IMR-90 (cell line): ENCODE data around the gene PODXL2. TPM values are rescaled to one million over a fixed set of nuclear protein-coding genes. Genes with fewer than 3 reads are reported as not detected.

Experiments used
- ATAC-seq: fragments of 200-7000 bp; cut with Tn5 transposase; 2 replicates; pipeline ENCODE4 v1.9.1; 2020; ENCODE audit warnings: low read depth, mild to moderate bottlenecking, moderate library complexity
- BruUV-seq: library from RNA; stranded (reverse); fragments of 400-500 nt; replicated peaks from 2 replicates; lab custom pipeline; 2021; lab: Mats Ljungman, UMichigan
- CTCF ChIA-PET: fragments of 300-600 bp; formaldehyde crosslinking; extraction: SDS; loops from one replicate; lab custom pipeline; 2021; ENCODE audit warnings: antibody characterized with exemption; lab: Yijun Ruan, JAX
- POLR2A ChIA-PET: fragments of 300-600 bp; sonication (Branson Sonifier 250); formaldehyde crosslinking; loops from one replicate; lab custom pipeline; 2022; ENCODE audit warnings: antibody characterized with exemption; ENCODE audit not compliant: unreplicated experiment; lab: Charles Lee
- DNase-seq: peaks from one replicate; pipeline ENCODE4 v3.0.0; 2013
- H2AFZ ChIP-seq: replicated peaks from 2 replicates; pipeline ENCODE3; 2013; ENCODE audit warnings: low read length, mild to moderate bottlenecking; ENCODE audit not compliant: poor library complexity
- H2AK5ac ChIP-seq: 2 replicates; pipeline ENCODE4 v1.6.1; 2013; ENCODE audit warnings: low read depth, low read length, inconsistent platforms
- H2AK9ac ChIP-seq: replicated peaks from 2 replicates; pipeline ENCODE3; 2013; ENCODE audit warnings: mild to moderate bottlenecking, low read depth, low read length, moderate library complexity; ENCODE audit not compliant: poor library complexity
- H2BK120ac ChIP-seq: 2 replicates; pipeline ENCODE4 v1.6.1; 2013; ENCODE audit warnings: low read depth, low read length, inconsistent platforms
- H2BK15ac ChIP-seq: 3 replicates; pipeline ENCODE4 v1.6.1; 2013; ENCODE audit warnings: low read depth, low read length, inconsistent platforms
- H2BK20ac ChIP-seq: 2 replicates; pipeline ENCODE4 v1.6.1; 2013; ENCODE audit warnings: low read depth, mild to moderate bottlenecking, inconsistent platforms, low read length, moderate library complexity
- H2BK5ac ChIP-seq: 2 replicates; pipeline ENCODE4 v1.6.1; 2013; ENCODE audit warnings: mild to moderate bottlenecking, low read depth, low read length, inconsistent platforms; ENCODE audit not compliant: poor library complexity, severe bottlenecking
- H3K14ac ChIP-seq: replicated peaks from 2 replicates; pipeline ENCODE4 v1.6.1; 2013; ENCODE audit warnings: low read depth, low read length, inconsistent platforms
- H3K18ac ChIP-seq: 2 replicates; pipeline ENCODE4 v1.6.1; 2013; ENCODE audit warnings: low read depth, low read length, control low read depth
- H3K23ac ChIP-seq: 2 replicates; pipeline ENCODE4 v1.6.1; 2013; ENCODE audit warnings: low read depth, low read length, inconsistent platforms
- H3K27ac ChIP-seq: 2 replicates; pipeline ENCODE4 v1.5.1; 2013; ENCODE audit warnings: mild to moderate bottlenecking, control low read depth, low read length; ENCODE audit not compliant: insufficient read depth
- H3K27me3 ChIP-seq: 2 replicates; pipeline ENCODE4 v1.6.1; 2013; ENCODE audit warnings: low read length; ENCODE audit not compliant: control insufficient read depth, insufficient read depth
- H3K36me3 ChIP-seq: 2 replicates; pipeline ENCODE4 v1.6.1; 2013; ENCODE audit warnings: low read length, mixed read lengths; ENCODE audit not compliant: control insufficient read depth, insufficient read depth
- H3K4ac ChIP-seq: 2 replicates; pipeline ENCODE4 v1.6.1; 2013; ENCODE audit warnings: low read depth, low read length, inconsistent platforms
- H3K4me1 ChIP-seq: 2 replicates; pipeline ENCODE4 v1.6.1; 2013; ENCODE audit warnings: low read length, mixed read lengths; ENCODE audit not compliant: control insufficient read depth, insufficient read depth
- H3K4me2 ChIP-seq: 2 replicates; pipeline ENCODE4 v1.6.1; 2013; ENCODE audit warnings: low read depth, mild to moderate bottlenecking, control low read depth, low read length, moderate library complexity
- H3K4me3 ChIP-seq: 2 replicates; pipeline ENCODE4 v1.5.1; 2013; ENCODE audit warnings: low read depth, mild to moderate bottlenecking, control low read depth, low read length, moderate library complexity; ENCODE audit not compliant: insufficient read depth
- H3K56ac ChIP-seq: 2 replicates; pipeline ENCODE4 v1.6.1; 2013; ENCODE audit warnings: low read length, inconsistent platforms; ENCODE audit not compliant: insufficient read depth; ENCODE audit errors: extremely low read depth
- H3K79me1 ChIP-seq, 2 experiments: 2 replicates each; pipeline ENCODE4 v1.6.1; 2013; ENCODE audit warnings: low read length in 2 of 2, inconsistent platforms in 1 of 2, low read depth in 1 of 2
- H3K9ac ChIP-seq: 2 replicates; pipeline ENCODE4 v1.6.1; 2013; ENCODE audit warnings: low read depth, low read length, control low read depth
- H3K9me1 ChIP-seq: 2 replicates; pipeline ENCODE4 v1.6.1; 2013; ENCODE audit warnings: low read length, inconsistent platforms; ENCODE audit not compliant: insufficient read depth
- H3K9me3 ChIP-seq: 2 replicates; pipeline ENCODE4 v1.6.1; 2013; ENCODE audit warnings: low read length; ENCODE audit not compliant: control insufficient read depth, insufficient read depth
- H4K20me1 ChIP-seq: 2 replicates; pipeline ENCODE4 v1.6.1; 2013; ENCODE audit warnings: low read length, inconsistent platforms; ENCODE audit not compliant: insufficient read depth
- H4K5ac ChIP-seq: 2 replicates; pipeline ENCODE4 v1.6.1; 2013; ENCODE audit warnings: mild to moderate bottlenecking, low read depth, low read length, control low read depth
- H4K8ac ChIP-seq, 2 experiments: 2 replicates each; pipeline ENCODE4 v1.6.1; 2013; ENCODE audit warnings: low read depth in 2 of 2, low read length in 2 of 2, control low read depth in 1 of 2, inconsistent platforms in 1 of 2
- H4K91ac ChIP-seq: 2 replicates; pipeline ENCODE4 v1.6.1; 2013; ENCODE audit warnings: low read depth, low read length, inconsistent platforms; ENCODE audit not compliant: insufficient read depth
- BHLHE40 ChIP-seq: fragments of 150-350 bp; IDR thresholded peaks from 2 replicates; pipeline ENCODE4 v1.6.1; 2016; ENCODE audit warnings: mild to moderate bottlenecking, low read depth, low read length
- CEBPB ChIP-seq: IDR thresholded peaks from 2 replicates; pipeline ENCODE4 v1.6.1; 2012; ENCODE audit warnings: low read depth, low read length, improper control_type of control experiment
- MAFK ChIP-seq: IDR thresholded peaks from 2 replicates; pipeline ENCODE4 v1.6.1; 2012; ENCODE audit warnings: low read depth, low read length, improper control_type of control experiment
- MAZ ChIP-seq: IDR thresholded peaks from 2 replicates; pipeline ENCODE4 v1.6.1; 2012; ENCODE audit warnings: low read depth, mild to moderate bottlenecking, low read length, improper control_type of control experiment, moderate library complexity, borderline replicate concordance
- MXI1 ChIP-seq: IDR thresholded peaks from 2 replicates; pipeline ENCODE4 v1.6.1; 2012; ENCODE audit warnings: low read depth, mild to moderate bottlenecking, low read length, moderate library complexity, borderline replicate concordance
- NFE2L2 ChIP-seq: fragments of 150-350 bp; IDR thresholded peaks from 2 replicates; pipeline ENCODE4 v1.6.1; 2016; ENCODE audit warnings: low read depth, mild to moderate bottlenecking, low read length
- POLR2A ChIP-seq: IDR thresholded peaks from 2 replicates; pipeline ENCODE4 v1.6.1; 2012; ENCODE audit warnings: mild to moderate bottlenecking, low read depth, low read length
- RAD21 ChIP-seq: IDR thresholded peaks from 2 replicates; pipeline ENCODE4 v1.6.1; 2012; ENCODE audit warnings: low read length, improper control_type of control experiment
- RCOR1 ChIP-seq: IDR thresholded peaks from 2 replicates; pipeline ENCODE4 v1.6.1; 2012; ENCODE audit warnings: mild to moderate bottlenecking, low read length, improper control_type of control experiment; ENCODE audit not compliant: insufficient replicate concordance
- RFX5 ChIP-seq: IDR thresholded peaks from 2 replicates; pipeline ENCODE4 v1.8.0; 2012; ENCODE audit warnings: low read depth, mild to moderate bottlenecking, low read length, moderate library complexity
- SMC3 ChIP-seq: fragments of 150-350 bp; IDR thresholded peaks from 2 replicates; pipeline ENCODE4 v1.6.1; 2016; ENCODE audit warnings: low read depth, mild to moderate bottlenecking, antibody characterized with exemption, low read length, moderate library complexity
- WGBS, 2 experiments: methylation state at CpG; one replicate each; pipeline versions ENCODE4 v1.1.5 to v1.1.7; 2013; ENCODE audit warnings: missing lambda C conversion rate in 2 of 2; ENCODE audit not compliant: insufficient read length in 1 of 2; ENCODE audit errors: extremely low coverage in 2 of 2; 5-methylcytosine and 5-hydroxymethylcytosine counted together
- dilution Hi-C: fragments of 300-500 bp; cut with HindIII; formaldehyde crosslinking; loops from one replicate; pipeline ENCODE4 v1.14.3; 2018; ENCODE audit warnings: low sequenced_read_pairs; ENCODE audit not compliant: unreplicated experiment
- in situ Hi-C: fragments of 300-500 bp; cut with MboI; formaldehyde crosslinking; loops from 3 replicates; pipeline ENCODE4 v1.14.3; 2019; ENCODE audit warnings: low sequenced_read_pairs, inconsistent platforms, mixed read lengths
- intact Hi-C: fragments of 100-400 bp; cut with micrococcal nuclease; formaldehyde crosslinking; loops from 2 replicates; pipeline ENCODE4 v1.10.0; 2022
- polyA plus RNA-seq, 3 experiments: library from polyadenylated mRNA; depleted of rRNA; stranded (reverse); fragments of >200 nt; gene quantifications; 2 replicates each; pipeline ENCODE4 v1.2.3, GENCODE V29; 2012; ENCODE audit warnings: low replicate concordance in 1 of 3
- total RNA-seq: library from RNA; depleted of rRNA; stranded (reverse); fragments of >200 nt; gene quantifications from 2 replicates; pipeline ENCODE4 v1.2.3, GENCODE V29; 2012
- TF ChIP-seq, protein P1 (sequence below): fragments of 150-350 bp; IDR thresholded peaks from 2 replicates; pipeline ENCODE4 v1.6.1; 2017; ENCODE audit warnings: mild to moderate bottlenecking, antibody characterized with exemption, low read length, low read depth
- TF ChIP-seq, protein P2 (sequence below): conservative IDR thresholded peaks from 2 replicates; pipeline ENCODE4 v1.5.1; 2012; ENCODE audit warnings: mild to moderate bottlenecking, low read depth, low read length, improper control_type of control experiment

Gene PODXL2
- total and polyA plus RNA-seq, 2 of the 4 experiments (the other 2 are of a cell fraction): 1.6 to 5.4 TPM

DNA sequence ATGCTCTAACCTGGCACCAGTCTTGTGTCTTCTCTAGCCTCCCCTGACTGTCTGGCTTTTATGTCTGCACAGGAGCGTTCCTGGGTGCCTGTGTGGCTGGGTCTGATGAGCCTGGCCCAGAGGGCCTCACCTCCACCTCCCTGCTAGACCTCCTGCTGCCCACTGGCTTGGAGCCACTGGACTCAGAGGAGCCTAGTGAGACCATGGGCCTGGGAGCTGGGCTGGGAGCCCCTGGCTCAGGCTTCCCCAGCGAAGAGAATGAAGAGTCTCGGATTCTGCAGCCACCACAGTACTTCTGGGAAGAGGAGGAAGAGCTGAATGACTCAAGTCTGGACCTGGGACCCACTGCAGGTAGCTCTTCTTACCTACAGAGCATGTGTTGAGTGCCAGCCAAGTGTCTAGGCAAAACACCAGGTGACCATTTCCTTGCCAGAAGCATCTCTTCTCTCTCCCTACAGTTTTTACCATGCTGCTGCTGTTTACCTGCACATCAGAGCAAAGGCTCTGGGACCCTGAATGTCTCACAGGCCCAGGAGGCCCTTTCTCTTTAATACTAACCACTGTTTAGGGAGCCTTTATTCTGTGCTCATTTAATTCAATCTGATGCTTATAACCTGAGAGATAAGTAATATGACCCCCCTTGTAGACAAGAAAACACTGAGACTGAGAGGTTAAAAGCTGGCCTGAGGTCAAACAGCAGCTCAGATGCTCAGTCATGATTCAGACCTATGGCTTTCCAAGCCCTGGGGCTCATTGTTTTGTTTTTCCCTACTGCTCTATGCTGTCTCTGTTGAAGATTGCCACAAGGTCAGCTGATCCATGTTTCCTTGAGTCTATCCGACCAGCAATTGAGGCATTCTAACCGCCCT lies 10.4 kb downstream of the PODXL2 start:
- no peak overlapping the region for H2BK5ac ChIP-seq
- no peaks in the 10 kb centered on the region for H3K79me1 ChIP-seq

More for the DNA sequence above, 10.4 kb downstream of the PODXL2 start:
- H4K8ac ChIP-seq: no peak overlapping the region
- intact Hi-C loops (no loop called here), dilution Hi-C loops (no loop called here), in situ Hi-C loops (no loop called here)
- no peak overlapping the region for H3K23ac ChIP-seq
- no peaks in the 10 kb centered on the region for H3K9me1 ChIP-seq
- H3K4me3 ChIP-seq: no peak overlapping the region
- no peak overlapping the region for H2BK20ac ChIP-seq
- no peak overlapping the region for H2AFZ ChIP-seq
- H3K4ac ChIP-seq: no peak overlapping the region
- BruUV-seq: no TSS peak
- no peak overlapping the region for H4K5ac ChIP-seq
- no peak overlapping the region for H2AK9ac ChIP-seq
- H2BK120ac ChIP-seq: no peak overlapping the region
- H4K20me1 ChIP-seq: no peaks in the 10 kb centered on the region
- no peak overlapping the region for H3K4me2 ChIP-seq
- no peak overlapping the region for H3K14ac ChIP-seq
- no peak overlapping the region for H4K91ac ChIP-seq
- no peak overlapping the region for H2BK15ac ChIP-seq
- ChIA-PET CTCF (interaction anchor here (1.0 kb wide), 1 partner anchor 13 kb away, joined by 3 read pairs; no protein-coding TSS in a partner anchor), POLR2A (no interaction called here)
- WGBS, 2 experiments: 100% methylated on average over 1 of the region's 5 CpGs; no CpG with 5 or more reads in 1 of the 2 experiments
- H3K27ac ChIP-seq: no peak overlapping the region
- TF ChIP-seq NFE2L2 (no peak), RCOR1 (no peak), RAD21 (no peak), CEBPB (no peak), SMC3 (no peak), MAFK (no peak), RFX5 (no peak), MAZ (no peak), POLR2A (no peak), MXI1 (no peak), BHLHE40 (no peak)
- TF ChIP-seq, protein P1, sequence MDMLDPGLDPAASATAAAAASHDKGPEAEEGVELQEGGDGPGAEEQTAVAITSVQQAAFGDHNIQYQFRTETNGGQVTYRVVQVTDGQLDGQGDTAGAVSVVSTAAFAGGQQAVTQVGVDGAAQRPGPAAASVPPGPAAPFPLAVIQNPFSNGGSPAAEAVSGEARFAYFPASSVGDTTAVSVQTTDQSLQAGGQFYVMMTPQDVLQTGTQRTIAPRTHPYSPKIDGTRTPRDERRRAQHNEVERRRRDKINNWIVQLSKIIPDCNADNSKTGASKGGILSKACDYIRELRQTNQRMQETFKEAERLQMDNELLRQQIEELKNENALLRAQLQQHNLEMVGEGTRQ: no peak; the same call in 1 of the 2 replicates
- TF ChIP-seq, protein P2, sequence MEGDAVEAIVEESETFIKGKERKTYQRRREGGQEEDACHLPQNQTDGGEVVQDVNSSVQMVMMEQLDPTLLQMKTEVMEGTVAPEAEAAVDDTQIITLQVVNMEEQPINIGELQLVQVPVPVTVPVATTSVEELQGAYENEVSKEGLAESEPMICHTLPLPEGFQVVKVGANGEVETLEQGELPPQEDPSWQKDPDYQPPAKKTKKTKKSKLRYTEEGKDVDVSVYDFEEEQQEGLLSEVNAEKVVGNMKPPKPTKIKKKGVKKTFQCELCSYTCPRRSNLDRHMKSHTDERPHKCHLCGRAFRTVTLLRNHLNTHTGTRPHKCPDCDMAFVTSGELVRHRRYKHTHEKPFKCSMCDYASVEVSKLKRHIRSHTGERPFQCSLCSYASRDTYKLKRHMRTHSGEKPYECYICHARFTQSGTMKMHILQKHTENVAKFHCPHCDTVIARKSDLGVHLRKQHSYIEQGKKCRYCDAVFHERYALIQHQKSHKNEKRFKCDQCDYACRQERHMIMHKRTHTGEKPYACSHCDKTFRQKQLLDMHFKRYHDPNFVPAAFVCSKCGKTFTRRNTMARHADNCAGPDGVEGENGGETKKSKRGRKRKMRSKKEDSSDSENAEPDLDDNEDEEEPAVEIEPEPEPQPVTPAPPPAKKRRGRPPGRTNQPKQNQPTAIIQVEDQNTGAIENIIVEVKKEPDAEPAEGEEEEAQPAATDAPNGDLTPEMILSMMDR: no peak
- no peaks in the 10 kb centered on the region for H3K9me3 ChIP-seq
- H3K27me3 ChIP-seq: peaks cover 15% of the 10 kb centered on the region
- H2AK5ac ChIP-seq: no peak overlapping the region
- ATAC-seq (peak; percentile 88), DNase-seq (peak; percentile 47)
- H3K4me1 ChIP-seq: peaks cover 2% of the 10 kb centered on the region; the same call in 1 of the 2 replicates
- H3K56ac ChIP-seq: no peak overlapping the region
- no peak overlapping the region for H3K9ac ChIP-seq
- no peak overlapping the region for H3K18ac ChIP-seq
- no peaks in the 10 kb centered on the region for H3K36me3 ChIP-seq
